Esophagus muscularis mucosa (tissue), 4 donors: ENCODE measurements around the gene TRIP10. TPM values are rescaled to one million over a fixed set of nuclear protein-coding genes. Genes with fewer than 3 reads are reported as not detected.

Source experiments
- DNase-seq: peaks from one replicate; pipeline ENCODE4 v3.0.0-alpha.2; 2017; ENCODE audit errors: extremely low spot score
- H3K27ac ChIP-seq, 4 donors: fragments of 200-600 bp; sonication (generic); replicated peaks in 1 of 4; 1 replicate in 3 of 4; 2 replicates in 1 of 4; pipeline ENCODE4 v1.5.1; 2016 to 2019; ENCODE audit warnings: mild to moderate bottlenecking in 1 of 4
- H3K27me3 ChIP-seq, 4 donors: fragments of 200-600 bp; sonication (generic); one replicate each; pipeline versions ENCODE4 v1.5.1 to v1.6.0; 2016 to 2019
- H3K36me3 ChIP-seq, 4 donors: fragments of 200-600 bp; sonication (generic); one replicate each; pipeline ENCODE4 v1.5.1; 2016 to 2019
- H3K4me1 ChIP-seq, 4 donors: fragments of 200-600 bp; sonication (generic); one replicate each; pipeline ENCODE4 v1.5.1; 2016 to 2019
- H3K4me3 ChIP-seq, 4 donors: fragments of 200-600 bp; sonication (generic); 1 replicate in 2 of 4; 2 replicates in 2 of 4; pipeline ENCODE4 v1.5.1; 2016 to 2019; ENCODE audit warnings: mild to moderate bottlenecking in 4 of 4, moderate library complexity in 1 of 4
- H3K9me3 ChIP-seq, 4 donors: fragments of 200-600 bp; sonication (generic); 1 replicate in 3 of 4; 2 replicates in 1 of 4; pipeline ENCODE4 v1.5.1; 2016 to 2019
- CTCF ChIP-seq, 3 experiments: fragments of 200-600 bp in 2 of 3; fragments of 450-650 bp in 1 of 3; sonication (generic) in 2 of 3; IDR thresholded peaks; one replicate each; pipeline ENCODE4 v1.5.1; 2017 to 2019; ENCODE audit warnings: antibody characterized with exemption in 3 of 3, mild to moderate bottlenecking in 2 of 3, moderate library complexity in 1 of 3
- EP300 ChIP-seq: sonication (generic); formaldehyde crosslinking; IDR thresholded peaks from one replicate; pipeline ENCODE4 v1.6.1; 2017; ENCODE audit warnings: antibody characterized with exemption
- POLR2A ChIP-seq: fragments of 450-650 bp; IDR thresholded peaks from one replicate; pipeline ENCODE4 v1.6.1; 2017; ENCODE audit warnings: antibody characterized with exemption, moderate library complexity, mild to moderate bottlenecking, low read depth
- POLR2AphosphoS5 ChIP-seq, 2 donors: sonication (generic); formaldehyde crosslinking; IDR thresholded peaks; one replicate each; pipeline ENCODE4 v1.6.1; 2017; ENCODE audit warnings: antibody characterized with exemption in 2 of 2
- WGBS: methylation state at CpG from one replicate; pipeline ENCODE4 v1.1.5; 2018; 5-methylcytosine and 5-hydroxymethylcytosine counted together
- intact Hi-C: fragments of 100-400 bp; cut with DNase I; formaldehyde crosslinking; loops from one replicate; pipeline ENCODE4 v1.15.1; 2023
- total RNA-seq, 4 donors: library from RNA; depleted of rRNA; stranded (reverse); fragments of >200 nt; gene quantifications; one replicate each; pipeline versions ENCODE4 v1.1.0 to v1.2.1, GENCODE V29; 2016

Gene TRIP10
- total RNA-seq, 4 donors from 2014 or later, result 85.8 to 148 (median 118) TPM

GRCh38 chr19:6750062-6750461 lies 10.6 kb downstream of the TRIP10 start:
- Histone ChIP-seq H3K4me3 (no peak overlapping the region), H3K27ac (peak overlapping the region; percentile 3 to 66 (median 40)), H3K27me3 (no peaks in the 10 kb centered on the region), H3K36me3 (peaks cover 57 to 75% (median 71%) of the 10 kb centered on the region in 4 donors), H3K9me3 (no peaks in the 10 kb centered on the region), H3K4me1 (peaks cover 28 to 42% (median 33%) of the 10 kb centered on the region in 4 donors)
- TF ChIP-seq POLR2AphosphoS5 (IDR thresholded peaks at IDR 0.05), result no peak
- no peak for TF ChIP-seq EP300
- TF ChIP-seq POLR2A, result no peak
- no peak for TF ChIP-seq CTCF (IDR thresholded peaks at IDR 0.05)
- WGBS, result 76% methylated on average over 12 of the region's 20 CpGs
- intact Hi-C loops, result loop anchor here (5.0 kb wide), 1 partner anchor 233 kb away; no protein-coding TSS in a partner anchor
- no peak for DNase-seq

- 90% methylated on average over 16 of the region's 16 CpGs for WGBS
- Histone ChIP-seq H3K36me3 (peaks cover 53 to 66% (median 64%) of the 10 kb centered on the region in 4 donors), H3K9me3 (no peaks in the 10 kb centered on the region), H3K27ac (peak overlapping the region in 1 of 4 donors; percentile 3), H3K27me3 (no peaks in the 10 kb centered on the region), H3K4me3 (no peak overlapping the region), H3K4me1 (peaks cover 17 to 31% (median 22%) of the 10 kb centered on the region in 4 donors)
- DNase-seq, result no peak
- intact Hi-C loops, result loop anchor here (5.0 kb wide), 1 partner anchor 234 kb away; no protein-coding TSS in a partner anchor
- TF ChIP-seq POLR2A (no peak), POLR2AphosphoS5 (IDR thresholded peaks at IDR 0.05) (no peak), CTCF (IDR thresholded peaks at IDR 0.05) (no peak), EP300 (no peak)
Observed at GRCh38 chr19:6751189-6751588, 11.7 kb downstream of the TRIP10 start.

GRCh38 chr19:6752256-6753177 lies 13.0 kb downstream of the TRIP10 start:
- Histone ChIP-seq H3K27me3 (no peaks in the 10 kb centered on the region), H3K9me3 (no peaks in the 10 kb centered on the region), H3K36me3 (peaks cover 40 to 53% (median 50%) of the 10 kb centered on the region in 4 donors), H3K27ac (peak overlapping the region; percentile 69 to 80 (median 74)), H3K4me3 (peak overlapping the region; percentile 46 to 60 (median 48)), H3K4me1 (peaks cover 14 to 29% (median 20%) of the 10 kb centered on the region in 4 donors)
- TF ChIP-seq CTCF (IDR thresholded peaks at IDR 0.05) (no peak), POLR2A (no peak), EP300 (no peak), POLR2AphosphoS5 (IDR thresholded peaks at IDR 0.05) (no peak)
- no peak for DNase-seq
- intact Hi-C loops, result loop anchor here (5.0 kb wide), 1 partner anchor 235 kb away; no protein-coding TSS in a partner anchor
- 73% methylated on average over 29 of the region's 50 CpGs for WGBS

GRCh38 chr19:6753178-6754031 lies 13.9 kb downstream of the TRIP10 start:
- H3K27ac ChIP-seq, result peak overlapping the region; percentile 69 to 80 (median 74)
- WGBS, result 4% methylated on average over 20 of the region's 50 CpGs
- H3K4me1 ChIP-seq, result peaks cover 11 to 25% (median 19%) of the 10 kb centered on the region in 4 donors
- no peaks in the 10 kb centered on the region for H3K9me3 ChIP-seq
- H3K36me3 ChIP-seq, result peaks cover 32 to 44% (median 42%) of the 10 kb centered on the region in 4 donors
- peak overlapping the region; percentile 46 to 60 (median 48) for H3K4me3 ChIP-seq
- intact Hi-C loops, result loop anchor here (5.0 kb wide), 1 partner anchor 236 kb away; no protein-coding TSS in a partner anchor
- H3K27me3 ChIP-seq, result no peaks in the 10 kb centered on the region
- DNase-seq, result peak; percentile 96
- TF ChIP-seq POLR2A, result no peak
- peak; percentile 57 to 61 (median 59) for TF ChIP-seq CTCF (IDR thresholded peaks at IDR 0.05)
- peak; percentile 61 to 68 for TF ChIP-seq POLR2AphosphoS5 (IDR thresholded peaks at IDR 0.05)
